HepG2 (cell line): Measurements from ENCODE around the gene TMEM269. TPM values are rescaled to one million over a fixed set of nuclear protein-coding genes. Genes with fewer than 3 reads are reported as not detected.

ENCODE experiments used
- ATAC-seq: fragments of 200-7000 bp; cut with Tn5 transposase; 3 replicates; pipeline ENCODE4 v1.9.1; 2020; ENCODE audit warnings: mild to moderate bottlenecking, moderate library complexity
- BruUV-seq: library from RNA; stranded (reverse); fragments of 400-500 nt; replicated peaks from 2 replicates; lab custom pipeline; 2021; lab: Mats Ljungman, UMichigan
- CTCF ChIA-PET: fragments of 300-600 bp; formaldehyde crosslinking; extraction: SDS; loops from one replicate; lab custom pipeline; 2021; ENCODE audit warnings: low total read pairs, inconsistent platforms, low intra/inter-chr PET ratio; lab: Yijun Ruan, JAX
- POLR2A ChIA-PET: fragments of 350-600 bp; sonication (Branson Sonifier 250); formaldehyde crosslinking; loops from one replicate; lab custom pipeline; 2020; ENCODE audit warnings: antibody characterized with exemption, inconsistent platforms; lab: Yijun Ruan, JAX
- DNase-seq: peaks from one replicate; pipeline ENCODE4 v3.0.0-alpha.2; 2015; ENCODE audit warnings: low spot score
- FAIRE-seq: peaks from 3 replicates; lab custom pipeline; 2011; peaks lifted over from hg19 to GRCh38; lab: Jason Lieb, UNC
- H2AFZ ChIP-seq: one replicate; pipeline ENCODE4 v1.6.1; 2011; ENCODE audit warnings: low read length, inconsistent platforms
- H3K27ac ChIP-seq: fragments of 300-600 bp; 3 replicates; pipeline ENCODE4 v1.8.0; 2011; ENCODE audit warnings: mixed run types, mild to moderate bottlenecking, mixed read lengths, low read length, inconsistent platforms; ENCODE audit not compliant: insufficient read depth; ENCODE audit errors: extremely low read length
- H3K27me3 ChIP-seq, 2 experiments: fragments of 200-600 bp in 1 of 2; 2 replicates in 1 of 2; 3 replicates in 1 of 2; pipeline versions ENCODE4 v1.6.0 to v1.8.0; 2011; ENCODE audit warnings: low read length in 2 of 2, mild to moderate bottlenecking in 2 of 2, moderate library complexity in 2 of 2, inconsistent platforms in 1 of 2; ENCODE audit not compliant: insufficient read depth in 2 of 2, control insufficient read depth in 1 of 2
- H3K36me3 ChIP-seq, 2 experiments: fragments of 200-600 bp in 1 of 2; replicated peaks in 1 of 2; 2 replicates in 1 of 2; 3 replicates in 1 of 2; pipeline versions ENCODE4 v1.5.1 to v1.8.0; 2011; ENCODE audit warnings: low read length in 2 of 2, inconsistent platforms in 1 of 2; ENCODE audit not compliant: insufficient read depth in 2 of 2, control insufficient read depth in 1 of 2
- H3K4me1 ChIP-seq: 2 replicates; pipeline ENCODE4 v1.5.1; 2012; ENCODE audit warnings: low read length, inconsistent platforms; ENCODE audit not compliant: insufficient read depth
- H3K4me2 ChIP-seq: 2 replicates; pipeline ENCODE4 v1.6.0; 2011; ENCODE audit warnings: low read depth, low read length, inconsistent platforms
- H3K4me3 ChIP-seq, 3 experiments: fragments of 200-600 bp in 1 of 3; sonication (generic), shearing (Covaris generic) in 1 of 3; replicated peaks in 1 of 3; 2 replicates each; pipeline ENCODE4 v1.5.1; 2011 to 2016; ENCODE audit warnings: low read length in 3 of 3, inconsistent platforms in 2 of 3, low read depth in 2 of 3, mild to moderate bottlenecking in 2 of 3, control low read depth in 1 of 3, mixed read lengths in 1 of 3; ENCODE audit not compliant: insufficient read depth in 1 of 3
- H3K79me2 ChIP-seq: one replicate; pipeline ENCODE4 v1.6.1; 2011; ENCODE audit warnings: low read length, inconsistent platforms; ENCODE audit not compliant: insufficient read depth
- H3K9ac ChIP-seq: 2 replicates; pipeline ENCODE4 v1.6.0; 2011; ENCODE audit warnings: mild to moderate bottlenecking, low read depth, low read length, inconsistent platforms; ENCODE audit not compliant: insufficient read depth
- H3K9me3 ChIP-seq: 2 replicates; pipeline ENCODE4 v1.5.1; 2012; ENCODE audit warnings: mild to moderate bottlenecking, low read length
- H4K20me1 ChIP-seq: 2 replicates; pipeline ENCODE4 v1.6.0; 2011; ENCODE audit warnings: inconsistent platforms, mild to moderate bottlenecking, low read length, moderate library complexity; ENCODE audit not compliant: insufficient read depth
- CC2D1A ChIP-seq: sonication (generic); formaldehyde crosslinking; IDR thresholded peaks from 2 replicates; pipeline ENCODE4 v1.8.1; 2023; ENCODE audit warnings: mild to moderate bottlenecking, missing genetic modification reagents
- ELF1 ChIP-seq: sonication (generic); formaldehyde crosslinking; IDR thresholded peaks from 2 replicates; pipeline ENCODE4 v1.4.0; 2020; ENCODE audit warnings: missing genetic modification reagents
- ETV5 ChIP-seq: IDR thresholded peaks from 2 replicates; pipeline ENCODE4 v1.6.1; 2018; ENCODE audit warnings: missing biosample characterization, missing genetic modification reagents, inconsistent platforms, borderline replicate concordance
- GABPA ChIP-seq, 2 experiments: IDR thresholded peaks; 2 replicates each; pipeline ENCODE4 v1.6.1; 2011 to 2016; ENCODE audit warnings: low read depth in 2 of 2, low read length in 1 of 2, missing biosample characterization in 1 of 2, missing genetic modification characterization in 1 of 2
- KDM1A ChIP-seq: IDR thresholded peaks from 2 replicates; pipeline ENCODE4 v1.6.1; 2016; ENCODE audit warnings: missing compliant biosample characterization
- KLF15 ChIP-seq: sonication (generic); formaldehyde crosslinking; IDR thresholded peaks from 2 replicates; pipeline ENCODE4 v1.8.1; 2023; ENCODE audit warnings: borderline replicate concordance, mild to moderate bottlenecking, inconsistent platforms, missing genetic modification reagents, mixed read lengths
- RAD21 ChIP-seq: fragments of 450-650 bp; formaldehyde crosslinking; IDR thresholded peaks from 2 replicates; pipeline ENCODE4 v1.5.0; 2020; ENCODE audit warnings: mild to moderate bottlenecking
- SAP130 ChIP-seq: IDR thresholded peaks from 2 replicates; pipeline ENCODE4 v1.6.1; 2016; ENCODE audit warnings: low read depth
- SMC3 ChIP-seq: IDR thresholded peaks from 2 replicates; pipeline ENCODE4 v1.6.1; 2011; ENCODE audit warnings: low read length, improper control_type of control experiment
- STAG1 ChIP-seq: sonication (generic); formaldehyde crosslinking; IDR thresholded peaks from 2 replicates; pipeline ENCODE4 v1.4.0; 2020; ENCODE audit warnings: missing genetic modification reagents
- THAP11 ChIP-seq: IDR thresholded peaks from 2 replicates; pipeline ENCODE4 v1.6.1; 2016; ENCODE audit warnings: missing biosample characterization, missing genetic modification reagents
- XRCC5 ChIP-seq: fragments of 200-400 bp; formaldehyde crosslinking; optimal IDR thresholded peaks from 2 replicates; pipeline ENCODE3; 2017; ENCODE audit warnings: mild to moderate bottlenecking, low read length
- ZNF12 ChIP-seq: sonication (generic); formaldehyde crosslinking; IDR thresholded peaks from 2 replicates; pipeline ENCODE4 v1.5.0; 2020; ENCODE audit warnings: missing genetic modification reagents
- WGBS: methylation state at CpG from one replicate; pipeline ENCODE4 v1.1.6; 2017; ENCODE audit warnings: low lambda C conversion rate; 5-methylcytosine and 5-hydroxymethylcytosine counted together
- in situ Hi-C: cut with HindIII; loops from 2 replicates; pipeline ENCODE4 v1.10.0; 2017; ENCODE audit warnings: low pct_unique_long_range_greater_than_20kb; ENCODE audit not compliant: extremely low pct_ligation_motif_present
- intact Hi-C: fragments of 100-400 bp; cut with micrococcal nuclease; formaldehyde crosslinking; loops from one replicate; pipeline ENCODE4 v1.10.0; 2022; ENCODE audit not compliant: unreplicated experiment
- polyA plus RNA-seq, 8 experiments: library from polyadenylated mRNA; depleted of rRNA in 3 of 8; stranded (reverse) in 7 of 8; unstranded in 1 of 8; fragments of >200 nt; fragmentation: Illumina TruSeq in 4 of 8; extraction: Trizol in 4 of 8; gene quantifications; 2 replicates each; pipeline versions ENCODE4 v1.2.1 to v1.2.3, GENCODE V29; 2011 to 2016; ENCODE audit warnings: low read depth in 4 of 8, missing spikeins in 1 of 8, mixed read lengths in 1 of 8; ENCODE audit not compliant: insufficient read depth in 1 of 8
- total RNA-seq, 5 experiments: library from RNA; depleted of rRNA; stranded (reverse); fragments of >200 nt; fragmentation: Illumina TruSeq; extraction: Trizol; gene quantifications; 2 replicates each; pipeline ENCODE4 v1.2.3, GENCODE V29; 2016; ENCODE audit warnings: low read depth in 1 of 5
- TF ChIP-seq, protein P1 (sequence below): sonication (generic); formaldehyde crosslinking; IDR thresholded peaks from 2 replicates; pipeline ENCODE4 v1.5.0; 2020; ENCODE audit warnings: mild to moderate bottlenecking, missing genetic modification reagents, moderate library complexity
- TF ChIP-seq, protein P2 (sequence below): IDR thresholded peaks from 2 replicates; pipeline ENCODE4 v1.6.1; 2016; ENCODE audit warnings: low read depth, control low read depth
- TF ChIP-seq, protein P3 (sequence below): sonication (generic); formaldehyde crosslinking; IDR thresholded peaks from 2 replicates; pipeline ENCODE4 v1.5.0; 2020; ENCODE audit warnings: mild to moderate bottlenecking, missing genetic modification reagents

TMEM269 gene
- total and polyA plus RNA-seq, 2 of the 13 experiments (the other 11 are each of a cell fraction or from before 2014, with no cell fraction given) = 0.15 to 0.21 TPM

- Histone ChIP-seq H3K27ac (no peak overlapping the region), H3K9me3 (no peaks in the 10 kb centered on the region), H3K36me3 (peaks cover 31 to 76% of the 10 kb centered on the region in 2 experiments), H3K4me3 (no peak overlapping the region), H3K79me2 (no peaks in the 10 kb centered on the region), H3K4me1 (peaks cover 20% of the 10 kb centered on the region), H3K4me2 (no peak overlapping the region), H3K9ac (no peak overlapping the region), H4K20me1 (no peaks in the 10 kb centered on the region), H2AFZ (no peak overlapping the region), H3K27me3 (no peaks in the 10 kb centered on the region)
- no TSS peak for BruUV-seq
- FAIRE-seq (peak; percentile 75), ATAC-seq (peak; percentile 87), DNase-seq (peak; percentile 70)
- in situ Hi-C loops = no loop called here
- intact Hi-C loops = no loop called here
- ChIA-PET CTCF (interaction anchor here (1.9 kb wide), 1 partner anchor 179 kb away, joined by 11 read pairs; no protein-coding TSS in a partner anchor), POLR2A (interaction anchor here (1.6 kb wide), 1 partner anchor 9 kb away, joined by 10 read pairs; the partner anchor contains the start of genes C1orf50 and P3H1)
- 79% methylated on average over 17 of the region's 17 CpGs for WGBS
- TF ChIP-seq KLF15 = no peak
- TF ChIP-seq ELF1 (CRISPR knock-in tag) = peak; percentile 85
- TF ChIP-seq, protein P1, sequence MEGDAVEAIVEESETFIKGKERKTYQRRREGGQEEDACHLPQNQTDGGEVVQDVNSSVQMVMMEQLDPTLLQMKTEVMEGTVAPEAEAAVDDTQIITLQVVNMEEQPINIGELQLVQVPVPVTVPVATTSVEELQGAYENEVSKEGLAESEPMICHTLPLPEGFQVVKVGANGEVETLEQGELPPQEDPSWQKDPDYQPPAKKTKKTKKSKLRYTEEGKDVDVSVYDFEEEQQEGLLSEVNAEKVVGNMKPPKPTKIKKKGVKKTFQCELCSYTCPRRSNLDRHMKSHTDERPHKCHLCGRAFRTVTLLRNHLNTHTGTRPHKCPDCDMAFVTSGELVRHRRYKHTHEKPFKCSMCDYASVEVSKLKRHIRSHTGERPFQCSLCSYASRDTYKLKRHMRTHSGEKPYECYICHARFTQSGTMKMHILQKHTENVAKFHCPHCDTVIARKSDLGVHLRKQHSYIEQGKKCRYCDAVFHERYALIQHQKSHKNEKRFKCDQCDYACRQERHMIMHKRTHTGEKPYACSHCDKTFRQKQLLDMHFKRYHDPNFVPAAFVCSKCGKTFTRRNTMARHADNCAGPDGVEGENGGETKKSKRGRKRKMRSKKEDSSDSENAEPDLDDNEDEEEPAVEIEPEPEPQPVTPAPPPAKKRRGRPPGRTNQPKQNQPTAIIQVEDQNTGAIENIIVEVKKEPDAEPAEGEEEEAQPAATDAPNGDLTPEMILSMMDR (CRISPR knock-in tag) = peak; percentile 81
- 0 out of 2 replicates have a peak, but pooled peaks have one; percentile 14 for TF ChIP-seq GABPA (IDR thresholded peaks at IDR 0.05; ENCODE audit: low read depth, low read length)
- TF ChIP-seq GABPA (CRISPR knock-in tag; IDR thresholded peaks at IDR 0.05; ENCODE audit: low read depth) = peak; percentile 85
- TF ChIP-seq SAP130 (CRISPR knock-in tag) = peak; percentile 28; the same call in 1 of the 2 replicates
- peak; percentile 90 for TF ChIP-seq ETV5 (CRISPR knock-in tag)
- no peak for TF ChIP-seq KDM1A (CRISPR knock-in tag)
- TF ChIP-seq STAG1 (CRISPR knock-in tag) = peak; percentile 54
- 0 out of 2 replicates have a peak, but pooled peaks have one; percentile 27 for TF ChIP-seq THAP11
- TF ChIP-seq, protein P2, sequence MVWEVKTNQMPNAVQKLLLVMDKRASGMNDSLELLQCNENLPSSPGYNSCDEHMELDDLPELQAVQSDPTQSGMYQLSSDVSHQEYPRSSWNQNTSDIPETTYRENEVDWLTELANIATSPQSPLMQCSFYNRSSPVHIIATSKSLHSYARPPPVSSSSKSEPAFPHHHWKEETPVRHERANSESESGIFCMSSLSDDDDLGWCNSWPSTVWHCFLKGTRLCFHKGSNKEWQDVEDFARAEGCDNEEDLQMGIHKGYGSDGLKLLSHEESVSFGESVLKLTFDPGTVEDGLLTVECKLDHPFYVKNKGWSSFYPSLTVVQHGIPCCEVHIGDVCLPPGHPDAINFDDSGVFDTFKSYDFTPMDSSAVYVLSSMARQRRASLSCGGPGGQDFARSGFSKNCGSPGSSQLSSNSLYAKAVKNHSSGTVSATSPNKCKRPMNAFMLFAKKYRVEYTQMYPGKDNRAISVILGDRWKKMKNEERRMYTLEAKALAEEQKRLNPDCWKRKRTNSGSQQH (CRISPR knock-in tag) = no peak
- TF ChIP-seq ZNF12 (CRISPR knock-in tag) = peak; percentile 92
- TF ChIP-seq SMC3 = peak; percentile 55
- TF ChIP-seq XRCC5 = peak; percentile 36
- TF ChIP-seq RAD21 = peak; percentile 40; the same call in 1 of the 2 replicates
- 0 out of 2 replicates have a peak, but pooled peaks have one; percentile 25 for TF ChIP-seq CC2D1A (CRISPR knock-in tag)
- TF ChIP-seq, protein P3, sequence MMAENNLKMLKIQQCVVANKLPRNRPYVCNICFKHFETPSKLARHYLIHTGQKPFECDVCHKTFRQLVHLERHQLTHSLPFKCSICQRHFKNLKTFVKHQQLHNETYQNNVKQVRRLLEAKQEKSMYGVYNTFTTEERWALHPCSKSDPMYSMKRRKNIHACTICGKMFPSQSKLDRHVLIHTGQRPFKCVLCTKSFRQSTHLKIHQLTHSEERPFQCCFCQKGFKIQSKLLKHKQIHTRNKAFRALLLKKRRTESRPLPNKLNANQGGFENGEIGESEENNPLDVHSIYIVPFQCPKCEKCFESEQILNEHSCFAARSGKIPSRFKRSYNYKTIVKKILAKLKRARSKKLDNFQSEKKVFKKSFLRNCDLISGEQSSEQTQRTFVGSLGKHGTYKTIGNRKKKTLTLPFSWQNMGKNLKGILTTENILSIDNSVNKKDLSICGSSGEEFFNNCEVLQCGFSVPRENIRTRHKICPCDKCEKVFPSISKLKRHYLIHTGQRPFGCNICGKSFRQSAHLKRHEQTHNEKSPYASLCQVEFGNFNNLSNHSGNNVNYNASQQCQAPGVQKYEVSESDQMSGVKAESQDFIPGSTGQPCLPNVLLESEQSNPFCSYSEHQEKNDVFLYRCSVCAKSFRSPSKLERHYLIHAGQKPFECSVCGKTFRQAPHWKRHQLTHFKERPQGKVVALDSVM (CRISPR knock-in tag) = peak; percentile 70
Observed at GRCh38 chr1:42756956-42757891, 27.6 kb upstream of the TMEM269 start.
